Activated naive CD8-positive, alpha-beta T cell (primary cell): ENCODE data around the gene DUSP1.

ENCODE experiments used
- H3K27ac Mint-ChIP-seq: one replicate; pipeline ENCODE4 v1.8.0; 2021; ENCODE audit warnings: mixed read lengths
- H3K27me3 Mint-ChIP-seq: one replicate; pipeline ENCODE4 v1.8.0; 2021; ENCODE audit warnings: mixed read lengths
- H3K36me3 Mint-ChIP-seq: one replicate; pipeline ENCODE4 v1.8.0; 2021; ENCODE audit warnings: mixed read lengths
- H3K4me1 Mint-ChIP-seq: one replicate; pipeline ENCODE4 v1.8.0; 2021; ENCODE audit warnings: low read depth, mixed read lengths
- H3K4me3 Mint-ChIP-seq: one replicate; pipeline ENCODE4 v1.8.0; 2021; ENCODE audit warnings: mild to moderate bottlenecking, mixed read lengths
- H3K9me3 Mint-ChIP-seq: one replicate; pipeline ENCODE4 v1.8.0; 2021; ENCODE audit warnings: low read depth, mixed read lengths

The DUSP1 gene

GRCh38 chr5:172775326-172776234, 4.6 kb upstream of the DUSP1 start:
- Mint-ChIP-seq H3K36me3 (no peaks in the 10 kb centered on the region), H3K27ac (peak overlapping the region; percentile 50), H3K4me3 (no peak overlapping the region), H3K4me1 (peaks cover 52% of the 10 kb centered on the region), H3K9me3 (no peaks in the 10 kb centered on the region), H3K27me3 (no peaks in the 10 kb centered on the region)

GRCh38 chr5:172774561-172775315, 3.7 kb upstream of the DUSP1 start:
- H3K9me3 Mint-ChIP-seq, result no peaks in the 10 kb centered on the region
- peaks cover 58% of the 10 kb centered on the region for H3K4me1 Mint-ChIP-seq
- no peak overlapping the region for H3K4me3 Mint-ChIP-seq
- H3K36me3 Mint-ChIP-seq, result no peaks in the 10 kb centered on the region
- H3K27me3 Mint-ChIP-seq, result no peaks in the 10 kb centered on the region
- H3K27ac Mint-ChIP-seq, result peak overlapping the region; percentile 19

- peaks cover under 1% of the 10 kb centered on the region for H3K36me3 Mint-ChIP-seq
- peak overlapping the region; percentile 73 for H3K27ac Mint-ChIP-seq
- H3K4me3 Mint-ChIP-seq, result peak overlapping the region; percentile 89
- no peaks in the 10 kb centered on the region for H3K9me3 Mint-ChIP-seq
- peaks cover 68% of the 10 kb centered on the region for H3K4me1 Mint-ChIP-seq
- no peaks in the 10 kb centered on the region for H3K27me3 Mint-ChIP-seq
Measured at GRCh38 chr5:172773481-172774469, 2.8 kb upstream of the DUSP1 start.

- Mint-ChIP-seq H3K4me1 (peaks cover 68% of the 10 kb centered on the region), H3K27ac (peak overlapping the region; percentile 93), H3K4me3 (peak overlapping the region; percentile 89), H3K9me3 (no peaks in the 10 kb centered on the region), H3K27me3 (no peaks in the 10 kb centered on the region), H3K36me3 (peaks cover 5% of the 10 kb centered on the region)
Measured at GRCh38 chr5:172772112-172772906, 1.3 kb upstream of the DUSP1 start.

GRCh38 chr5:172771439-172772111, 580 bp upstream of the DUSP1 start:
- Mint-ChIP-seq H3K9me3 (no peaks in the 10 kb centered on the region), H3K4me1 (peaks cover 66% of the 10 kb centered on the region), H3K27me3 (no peaks in the 10 kb centered on the region), H3K4me3 (peak overlapping the region; percentile 89), H3K36me3 (peaks cover 5% of the 10 kb centered on the region), H3K27ac (peak overlapping the region; percentile 93)

- H3K9me3 Mint-ChIP-seq, result no peaks in the 10 kb centered on the region
- H3K4me3 Mint-ChIP-seq, result peak overlapping the region; percentile 88
- H3K27ac Mint-ChIP-seq, result peak overlapping the region; percentile 84
- H3K4me1 Mint-ChIP-seq, result peaks cover 77% of the 10 kb centered on the region
- H3K36me3 Mint-ChIP-seq, result peaks cover 5% of the 10 kb centered on the region
- H3K27me3 Mint-ChIP-seq, result no peaks in the 10 kb centered on the region
Measured at GRCh38 chr5:172770374-172770674, 671 bp downstream of the DUSP1 start.

GRCh38 chr5:172769616-172770373, 1.2 kb downstream of the DUSP1 start:
- Mint-ChIP-seq H3K36me3 (peaks cover 5% of the 10 kb centered on the region), H3K4me1 (peaks cover 79% of the 10 kb centered on the region), H3K27ac (peak overlapping the region; percentile 84)

GRCh38 chr5:172769342-172769615, 1.7 kb downstream of the DUSP1 start:
- Mint-ChIP-seq H3K36me3 (peaks cover 5% of the 10 kb centered on the region), H3K27me3 (no peaks in the 10 kb centered on the region), H3K4me3 (peak overlapping the region; percentile 88), H3K27ac (peak overlapping the region; percentile 84), H3K9me3 (no peaks in the 10 kb centered on the region), H3K4me1 (peaks cover 78% of the 10 kb centered on the region)

More at GRCh38 chr5:172769616-172770373, 1.2 kb downstream of the DUSP1 start:
- Mint-ChIP-seq H3K27me3 (no peaks in the 10 kb centered on the region), H3K4me3 (peak overlapping the region; percentile 88), H3K9me3 (no peaks in the 10 kb centered on the region)

GRCh38 chr5:172768573-172769341, 2.2 kb downstream of the DUSP1 start:
- no peaks in the 10 kb centered on the region for H3K27me3 Mint-ChIP-seq
- H3K4me3 Mint-ChIP-seq, result peak overlapping the region; percentile 88
- H3K27ac Mint-ChIP-seq, result no peak overlapping the region
- peaks cover 76% of the 10 kb centered on the region for H3K4me1 Mint-ChIP-seq
- H3K36me3 Mint-ChIP-seq, result peaks cover 5% of the 10 kb centered on the region
- H3K9me3 Mint-ChIP-seq, result no peaks in the 10 kb centered on the region

- Mint-ChIP-seq H3K27ac (peak overlapping the region; percentile 18), H3K9me3 (no peaks in the 10 kb centered on the region), H3K4me1 (peaks cover 71% of the 10 kb centered on the region), H3K27me3 (no peaks in the 10 kb centered on the region), H3K4me3 (peak overlapping the region; percentile 88), H3K36me3 (peaks cover 5% of the 10 kb centered on the region)
Measured at GRCh38 chr5:172768098-172768572, 2.9 kb downstream of the DUSP1 start.

- H3K27ac Mint-ChIP-seq, result peak overlapping the region; percentile 74
- H3K4me3 Mint-ChIP-seq, result no peak overlapping the region
- peaks cover 5% of the 10 kb centered on the region for H3K36me3 Mint-ChIP-seq
- H3K27me3 Mint-ChIP-seq, result no peaks in the 10 kb centered on the region
- no peaks in the 10 kb centered on the region for H3K9me3 Mint-ChIP-seq
- H3K4me1 Mint-ChIP-seq, result peaks cover 58% of the 10 kb centered on the region
Measured at GRCh38 chr5:172766287-172767108, 4.5 kb downstream of the DUSP1 start.
